HG02973 (cell line): ENCODE measurements around the gene PAN2.
"Not testable (repeated sequence)": the region's sequence is repeated elsewhere in the genome, so short reads cannot be mapped to it uniquely, and the experiment has no call there.

ENCODE experiments used
- ATAC-seq: cut with Tn5 transposase; IDR thresholded peaks from one replicate; pipeline ENCODE4 v1.9.1; 2021; ENCODE audit warnings: moderate library complexity; ENCODE audit not compliant: unreplicated experiment

PAN2 gene

DNA sequence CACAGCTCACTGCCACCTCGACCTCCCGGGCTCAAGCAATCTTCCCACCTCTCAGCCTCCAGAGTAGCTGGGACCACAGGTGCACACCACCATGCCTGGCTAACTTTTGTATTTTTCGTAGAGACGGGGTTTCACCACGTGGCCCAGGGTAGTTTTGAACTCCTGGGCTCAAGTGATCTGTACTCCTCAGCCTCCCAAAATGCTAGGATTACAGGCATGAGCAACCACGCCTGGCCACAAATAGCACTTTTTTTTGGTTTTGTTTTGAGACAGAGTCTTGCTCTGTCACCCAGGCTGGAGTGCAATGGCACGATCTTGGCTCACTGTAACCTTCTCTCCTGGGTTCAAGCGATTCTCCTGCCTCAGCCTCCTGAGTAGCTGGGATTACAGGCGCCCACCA, 13.5 kb upstream of the PAN2 start:
- not testable (repeated sequence) for ATAC-seq

DNA sequence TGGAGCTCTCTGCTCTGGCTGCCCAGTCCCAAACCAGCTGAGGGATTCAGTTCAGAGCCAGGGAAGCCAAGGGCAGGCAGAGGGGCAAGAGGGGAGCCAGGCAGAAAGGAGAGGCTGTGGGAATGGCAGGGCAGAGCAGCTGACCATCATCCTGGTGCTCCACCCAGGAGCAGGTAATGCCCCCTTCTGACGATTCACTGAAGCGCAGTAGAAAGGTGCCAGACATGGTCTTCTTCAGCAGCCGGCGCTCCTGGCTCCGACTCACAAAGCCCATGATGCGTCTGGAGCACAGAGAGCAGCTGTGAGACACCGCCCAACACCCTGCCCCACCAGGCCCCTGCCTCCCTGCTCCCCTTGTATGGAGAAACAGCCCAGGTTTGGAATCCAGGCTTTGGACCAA, 12.9 kb upstream of the PAN2 start:
- ATAC-seq, result no peak

DNA sequence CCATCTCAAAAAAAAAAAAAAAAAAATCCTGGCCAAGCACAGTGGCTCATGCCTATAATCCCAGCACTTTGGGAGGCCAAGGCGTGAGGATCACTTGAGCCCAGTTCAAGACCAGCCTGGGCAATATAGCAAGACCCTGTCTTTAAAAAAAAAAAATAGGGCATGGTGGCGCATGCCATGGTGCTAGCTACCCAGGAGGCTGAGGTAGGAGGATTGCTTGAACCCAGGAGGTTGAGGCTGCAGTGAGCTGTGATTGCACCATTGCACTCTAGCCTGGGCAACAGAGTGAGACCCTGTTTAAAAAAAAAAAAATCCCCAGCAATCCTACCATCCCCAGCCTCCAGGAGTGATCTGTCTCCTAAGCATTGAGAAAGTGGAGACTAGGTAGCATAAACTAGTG, 8.5 kb upstream of the PAN2 start:
- ATAC-seq, result not testable (repeated sequence)

DNA sequence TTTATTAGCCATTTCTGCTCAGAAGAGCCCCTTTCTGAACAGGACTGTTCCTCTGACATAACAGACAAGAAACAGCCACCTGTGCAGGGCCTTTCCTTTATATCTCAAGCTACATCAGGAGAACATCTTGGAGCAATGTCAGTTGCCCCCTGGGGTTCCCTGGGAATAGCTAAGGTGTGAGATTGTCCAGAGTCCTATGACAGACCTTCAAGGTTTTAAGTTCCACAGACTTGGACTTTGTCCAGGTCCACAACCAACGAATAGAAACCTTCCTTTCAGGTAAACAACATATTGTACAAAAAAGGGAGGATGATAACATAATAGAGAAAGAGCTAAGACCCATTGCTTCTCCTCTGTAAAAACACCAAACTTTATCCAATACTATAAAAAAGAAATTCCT, 7.8 kb upstream of the PAN2 start:
- ATAC-seq, result no peak

DNA sequence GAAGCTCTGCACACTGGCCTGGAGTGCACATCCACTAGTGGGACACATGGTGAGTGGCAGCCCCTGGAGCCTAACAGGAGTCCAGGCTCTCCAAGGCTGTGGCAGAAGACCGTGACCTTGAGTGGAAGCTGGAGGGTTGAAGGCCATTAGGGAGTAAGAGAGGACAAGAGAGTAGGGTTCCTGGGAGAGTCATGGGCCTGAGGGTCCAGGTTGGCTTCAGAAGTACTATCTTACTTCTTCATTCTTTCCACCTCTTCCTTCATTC, 5.3 kb upstream of the PAN2 start:
- no peak for ATAC-seq

DNA sequence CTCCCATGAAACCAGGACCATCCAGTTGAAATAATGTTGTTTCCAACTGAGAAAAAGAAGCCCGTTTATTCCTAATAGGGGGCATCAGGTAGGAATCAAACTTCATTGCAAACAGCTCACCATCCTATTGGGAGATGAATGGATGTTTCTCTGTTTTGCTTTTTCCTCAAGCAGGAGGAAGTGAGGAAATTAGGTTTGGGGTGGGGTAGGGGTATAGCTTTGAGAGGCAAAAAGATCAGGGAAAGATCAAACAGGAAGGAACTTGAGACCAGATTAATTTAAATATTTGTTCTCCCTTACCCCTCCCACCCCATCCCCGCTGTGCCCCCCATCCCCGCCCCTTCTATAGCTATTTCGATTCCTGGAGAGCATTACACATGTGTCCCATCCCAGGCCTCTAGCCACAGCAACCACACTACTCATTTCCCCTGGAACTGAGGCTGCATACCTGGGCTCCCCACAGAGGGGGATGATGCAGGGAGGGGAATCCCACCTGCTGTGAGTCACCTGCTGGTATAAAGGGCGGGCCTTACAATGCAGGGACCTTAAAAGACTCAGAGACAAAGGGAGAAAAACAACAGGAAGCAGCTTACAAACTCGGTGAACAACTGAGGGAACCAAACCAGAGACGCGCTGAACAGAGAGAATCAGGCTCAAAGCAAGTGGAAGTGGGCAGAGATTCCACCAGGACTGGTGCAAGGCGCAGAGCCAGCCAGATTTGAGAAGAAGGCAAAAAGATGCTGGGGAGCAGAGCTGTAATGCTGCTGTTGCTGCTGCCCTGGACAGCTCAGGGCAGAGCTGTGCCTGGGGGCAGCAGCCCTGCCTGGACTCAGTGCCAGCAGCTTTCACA, 4.7 kb upstream of the PAN2 start, which contains the start of gene IL23A:
TSS of gene IL23A (plus strand) at position 577 of the 850 bp plus-strand sequence. CDS start at position 738, 161 bp downstream.
- ATAC-seq, result peak; percentile 34

DNA sequence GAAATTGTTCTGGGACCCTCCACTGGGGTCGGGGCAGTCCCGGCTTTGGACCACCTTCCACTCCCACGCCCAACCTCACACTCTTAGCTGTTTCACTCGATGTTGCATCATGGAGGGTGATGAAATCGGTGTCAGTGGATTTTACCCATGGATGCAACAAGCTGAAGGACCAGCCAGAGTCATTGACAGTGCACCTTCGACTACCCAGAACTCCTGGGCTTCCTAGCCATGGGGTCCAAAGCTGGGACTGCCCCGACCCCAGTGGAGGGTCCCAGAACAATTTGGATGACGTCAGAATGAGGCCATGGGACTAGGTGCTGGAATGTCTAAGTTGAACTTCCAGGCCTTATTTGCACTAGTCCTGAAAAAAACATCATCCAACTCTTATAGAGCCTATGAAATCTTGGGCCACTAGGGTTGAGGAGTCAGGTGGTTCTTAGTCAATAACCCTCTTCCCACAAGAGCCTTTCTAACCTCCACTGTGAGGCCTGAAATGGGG, 4.0 kb upstream of the PAN2 start:
- no peak for ATAC-seq

DNA sequence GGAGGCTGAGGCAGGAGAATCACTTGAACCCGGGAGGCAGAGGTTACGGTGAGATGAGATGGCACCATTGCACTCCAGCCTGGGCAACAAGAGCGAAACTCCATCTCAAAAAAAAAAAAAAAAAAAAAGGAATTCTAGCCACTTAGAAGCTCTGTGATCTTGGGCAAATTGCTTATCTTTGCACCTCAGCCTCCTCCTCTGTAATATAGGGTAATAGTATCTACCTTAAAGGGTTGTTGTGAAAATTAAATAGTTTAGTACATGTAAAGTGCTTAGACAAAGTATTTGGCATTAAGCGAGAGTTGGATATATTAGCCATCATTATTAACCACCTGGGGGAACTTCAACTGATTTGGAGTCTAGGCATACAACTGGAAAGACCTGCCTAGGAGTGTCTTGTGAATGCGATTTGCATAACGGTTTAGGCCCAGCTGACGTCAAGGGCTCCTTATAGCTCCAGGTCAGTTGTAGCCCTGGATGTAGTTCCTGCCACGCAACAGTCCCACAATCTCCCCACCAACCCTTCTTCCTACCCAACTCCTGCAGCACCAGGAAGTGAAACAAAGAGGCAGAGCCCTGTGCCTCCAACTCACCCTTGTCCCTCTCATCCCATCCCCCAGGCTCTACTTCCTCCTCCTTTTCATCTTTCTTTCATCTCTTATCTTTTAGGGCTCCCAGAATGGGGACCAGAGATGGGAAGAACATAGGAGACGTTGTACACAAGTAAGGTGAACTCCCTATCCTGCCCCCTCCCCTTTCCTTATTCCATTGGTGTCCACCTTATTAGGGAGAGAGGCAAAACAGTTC, 2.8 kb upstream of the PAN2 start:
- ATAC-seq, result no peak

DNA sequence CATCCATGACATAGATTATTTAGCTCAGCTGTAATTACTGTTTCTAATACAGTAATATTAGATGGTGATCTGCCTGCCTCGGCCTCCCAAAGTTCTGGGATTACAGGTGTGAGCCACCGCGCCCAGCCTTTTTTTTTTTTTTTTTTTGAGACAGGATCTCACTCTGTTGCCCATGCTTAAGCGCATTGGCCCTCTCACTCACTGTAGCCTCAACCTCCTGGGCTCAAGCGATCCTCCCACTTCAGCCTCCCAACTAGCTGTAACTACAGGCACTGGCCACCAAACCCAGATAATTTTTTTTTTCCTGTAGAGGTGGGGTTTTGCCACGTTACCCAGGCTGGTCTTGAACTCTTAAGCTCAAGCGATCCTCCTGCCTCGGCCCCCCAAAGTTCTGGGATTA, 1.7 kb upstream of the PAN2 start:
- not testable (repeated sequence) for ATAC-seq

DNA sequence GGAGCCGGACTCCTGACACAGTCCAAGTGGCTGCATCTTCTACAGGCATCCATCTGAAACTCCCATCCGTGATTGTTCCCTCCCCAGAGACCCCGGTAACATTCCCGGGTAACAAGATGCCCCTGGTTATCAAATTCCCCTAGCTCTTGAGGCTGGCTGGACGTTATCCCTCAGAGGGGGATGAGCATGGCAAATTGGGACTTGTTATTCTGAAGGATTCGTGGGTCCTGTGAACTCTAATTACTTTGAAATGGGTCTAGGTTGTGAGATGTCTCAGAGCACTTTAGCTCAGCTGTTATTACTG, 642 bp upstream of the PAN2 start:
- ATAC-seq, result no peak

DNA sequence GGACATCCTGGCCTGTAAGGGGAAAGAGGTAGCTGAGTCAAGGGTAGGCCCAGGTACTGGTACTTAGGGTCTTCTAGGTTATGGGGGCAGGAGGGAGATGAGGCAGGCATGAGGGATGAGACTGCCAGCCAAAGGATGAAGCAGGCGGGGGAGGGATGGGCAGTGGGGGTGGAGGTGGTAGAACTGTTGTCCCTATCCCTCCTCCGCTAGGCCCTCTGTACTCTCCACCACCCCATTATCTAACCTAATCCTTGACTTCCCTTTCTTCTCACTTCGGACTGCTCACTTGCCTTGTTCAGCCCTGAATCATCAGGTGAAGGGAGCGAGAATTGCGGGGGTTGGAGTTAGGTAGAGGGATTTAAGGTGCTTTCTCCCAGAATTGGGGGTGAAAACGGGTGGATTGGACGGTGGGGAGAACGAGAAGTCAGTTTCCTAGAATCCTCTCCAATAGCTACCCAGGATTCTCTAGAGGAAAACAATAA, 562 bp downstream of the PAN2 start:
- ATAC-seq, result no peak

DNA sequence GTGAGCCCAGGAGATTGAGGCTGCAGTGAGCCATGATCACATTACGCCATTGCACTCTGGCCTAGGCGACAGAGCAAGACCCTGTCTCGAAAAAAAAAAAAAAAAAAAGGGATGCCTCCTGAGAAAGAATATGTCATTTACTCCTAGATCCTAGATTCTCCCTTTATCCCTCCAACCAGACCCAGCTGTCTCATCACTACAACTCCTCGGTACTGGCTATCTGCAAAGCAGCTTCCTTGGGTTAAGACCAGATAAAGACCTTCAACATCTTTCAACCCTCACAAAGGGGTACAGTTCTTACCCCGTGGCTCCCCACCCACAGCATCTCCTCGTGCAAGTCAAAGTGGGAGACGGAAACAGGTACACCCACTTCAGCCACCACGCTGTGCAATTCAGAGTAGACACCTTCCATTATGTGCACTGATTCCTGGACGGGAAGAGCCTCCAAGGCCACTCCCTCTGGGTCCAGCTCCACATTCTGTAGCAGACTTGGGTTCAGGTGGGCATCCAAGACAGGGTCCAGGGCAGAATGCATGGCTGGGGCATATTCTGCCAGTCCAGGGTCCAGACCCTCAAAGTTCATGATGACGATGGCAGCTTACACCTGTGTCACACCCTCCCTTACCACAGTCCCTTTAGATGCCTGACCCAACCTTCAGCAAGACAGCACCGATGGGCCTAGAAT, 1.1 kb downstream of the PAN2 start:
- no peak for ATAC-seq

DNA sequence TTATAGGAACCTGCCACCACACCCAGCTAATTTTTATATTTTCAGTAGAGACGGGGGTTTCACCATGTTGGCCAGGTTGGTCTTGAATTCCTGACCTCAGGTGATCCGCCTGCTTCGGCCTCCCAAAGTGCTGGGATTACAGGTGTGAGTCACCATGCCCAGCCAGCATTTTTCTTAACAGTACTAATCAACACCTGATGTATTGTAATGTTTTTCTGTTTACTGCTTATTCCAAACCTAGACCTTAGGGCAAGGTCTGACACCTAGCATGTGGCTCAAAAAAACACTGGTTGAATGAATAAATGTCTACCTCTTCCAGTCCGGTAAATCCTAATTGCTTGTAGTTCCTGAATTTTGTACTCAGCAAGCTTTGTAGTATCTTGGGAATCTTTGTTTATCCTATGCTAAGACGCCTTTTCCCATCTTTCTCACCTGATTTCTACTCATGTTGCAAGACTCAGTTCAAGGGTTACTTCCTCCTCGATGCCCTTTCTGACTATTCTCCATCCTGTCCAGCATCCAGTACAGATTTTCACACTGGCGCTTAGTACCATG, 2.8 kb downstream of the PAN2 start:
- ATAC-seq, result no peak

DNA sequence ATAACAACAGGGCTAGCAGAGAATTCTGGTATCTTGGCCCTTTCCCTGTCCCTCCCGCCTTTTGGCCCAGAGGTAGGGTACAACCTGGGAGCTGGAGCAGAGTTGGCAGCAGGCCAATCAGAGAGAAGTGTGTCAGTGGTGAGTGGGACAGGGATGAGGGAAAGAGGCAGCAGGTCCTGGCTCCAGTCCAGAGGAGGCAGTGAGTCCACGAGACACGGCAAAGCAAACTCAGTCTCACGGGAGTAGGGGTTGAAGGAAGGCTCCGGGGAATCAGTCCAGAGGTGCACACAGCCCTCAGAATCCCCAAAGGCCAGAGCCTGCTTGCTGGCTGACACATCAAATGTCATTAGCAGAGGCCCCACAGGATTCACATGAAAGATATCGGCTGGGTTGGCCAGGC, 7.3 kb downstream of the PAN2 start:
- ATAC-seq, result no peak

DNA sequence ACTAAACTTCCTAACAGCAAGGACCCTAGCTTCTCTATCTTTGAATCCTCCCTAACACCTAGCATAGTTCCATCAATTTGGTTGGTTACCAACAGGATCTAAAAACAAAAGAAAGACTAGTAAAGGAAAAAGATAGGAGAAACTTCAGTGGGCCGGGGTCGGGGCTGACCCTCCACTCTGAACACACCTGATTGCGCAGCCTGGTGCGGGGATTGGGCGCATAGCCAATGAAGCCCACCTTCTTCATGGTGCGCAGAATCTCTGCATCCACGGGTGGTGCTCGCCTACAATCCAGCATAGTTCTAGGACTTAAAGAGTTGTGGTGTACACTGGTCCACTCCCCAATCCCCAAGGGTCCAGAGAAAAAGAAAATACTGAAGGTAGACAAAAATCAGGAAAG, 7.7 kb downstream of the PAN2 start:
- ATAC-seq, result no peak

DNA sequence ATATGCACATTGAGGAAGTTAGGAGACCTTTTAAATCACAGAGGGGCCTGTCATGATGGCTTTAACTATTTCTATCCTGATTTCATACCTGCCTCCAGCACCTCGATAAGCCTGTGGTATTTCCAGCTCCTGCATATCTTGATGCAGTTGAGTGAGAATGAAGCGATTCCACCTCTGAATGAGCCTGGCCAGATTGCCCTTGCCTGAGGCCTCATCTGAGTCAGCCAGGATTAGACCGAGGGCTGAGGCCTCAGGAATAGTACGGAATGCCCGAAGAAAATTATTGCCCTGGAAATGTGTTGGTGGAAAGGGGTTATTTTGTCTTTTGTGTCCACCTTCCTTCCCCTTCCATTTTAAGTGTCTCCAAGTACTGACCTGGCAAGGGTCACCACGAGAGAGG, 9.6 kb downstream of the PAN2 start:
- no peak for ATAC-seq

DNA sequence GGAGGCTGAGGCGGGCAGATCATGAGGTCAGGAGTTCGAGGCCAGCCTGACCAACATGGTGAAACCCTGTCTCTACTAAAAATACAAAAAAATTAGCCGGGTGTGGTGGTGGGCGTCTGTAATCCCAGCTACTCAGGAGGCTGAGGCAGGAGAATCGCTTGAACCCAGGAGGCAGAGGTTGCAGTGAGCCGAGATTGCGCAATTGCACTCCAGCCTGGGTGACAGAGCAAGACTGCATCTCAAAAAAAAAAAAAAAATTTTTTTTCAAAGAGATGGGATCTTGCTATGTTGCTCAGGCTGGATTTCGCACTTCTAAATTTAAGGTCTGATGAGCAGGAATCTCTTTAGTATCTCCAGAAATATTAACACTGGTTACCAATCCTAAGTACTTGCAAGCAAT, 12.2 kb downstream of the PAN2 start:
- ATAC-seq, result not testable (repeated sequence)

DNA sequence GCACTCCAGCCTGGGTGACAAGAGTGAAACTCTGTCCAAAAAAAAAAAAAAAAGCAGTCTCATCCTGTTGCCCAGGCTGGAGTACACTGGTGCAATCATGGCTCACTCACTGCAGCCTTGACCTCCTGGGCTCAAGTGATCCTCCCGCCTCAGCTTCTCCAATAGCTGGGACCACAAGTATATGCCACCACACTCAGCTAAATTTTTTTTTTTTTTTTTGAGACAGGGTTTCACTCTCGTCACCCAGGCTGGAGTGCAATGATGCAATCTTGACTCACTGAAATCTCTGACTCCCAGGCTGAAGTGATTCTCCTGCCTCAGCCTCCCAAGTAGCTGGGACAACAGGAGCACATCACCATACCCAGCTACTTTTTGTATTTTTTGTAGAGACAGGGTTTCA, 12.8 kb downstream of the PAN2 start:
- no peak for ATAC-seq

DNA sequence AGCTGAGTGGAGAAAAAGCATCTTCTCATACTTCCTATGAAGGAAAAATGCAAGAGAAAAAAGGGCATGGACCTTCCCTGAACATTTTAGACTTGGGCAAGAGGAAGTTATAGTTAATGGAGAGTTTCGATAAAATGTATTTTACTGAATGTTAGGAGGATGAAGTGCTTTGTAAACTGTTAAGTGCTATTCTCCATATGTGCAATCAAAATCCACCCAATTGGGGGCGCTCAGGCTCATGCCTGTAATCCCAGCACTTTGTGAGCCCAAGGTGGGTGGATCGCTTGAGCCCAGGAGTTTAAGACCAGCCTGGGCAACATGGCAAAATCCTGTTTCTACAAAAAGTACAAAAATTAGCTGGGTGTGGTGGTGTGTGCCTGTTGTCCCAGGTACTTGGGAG, 16.1 kb downstream of the PAN2 start:
- ATAC-seq, result no peak

DNA sequence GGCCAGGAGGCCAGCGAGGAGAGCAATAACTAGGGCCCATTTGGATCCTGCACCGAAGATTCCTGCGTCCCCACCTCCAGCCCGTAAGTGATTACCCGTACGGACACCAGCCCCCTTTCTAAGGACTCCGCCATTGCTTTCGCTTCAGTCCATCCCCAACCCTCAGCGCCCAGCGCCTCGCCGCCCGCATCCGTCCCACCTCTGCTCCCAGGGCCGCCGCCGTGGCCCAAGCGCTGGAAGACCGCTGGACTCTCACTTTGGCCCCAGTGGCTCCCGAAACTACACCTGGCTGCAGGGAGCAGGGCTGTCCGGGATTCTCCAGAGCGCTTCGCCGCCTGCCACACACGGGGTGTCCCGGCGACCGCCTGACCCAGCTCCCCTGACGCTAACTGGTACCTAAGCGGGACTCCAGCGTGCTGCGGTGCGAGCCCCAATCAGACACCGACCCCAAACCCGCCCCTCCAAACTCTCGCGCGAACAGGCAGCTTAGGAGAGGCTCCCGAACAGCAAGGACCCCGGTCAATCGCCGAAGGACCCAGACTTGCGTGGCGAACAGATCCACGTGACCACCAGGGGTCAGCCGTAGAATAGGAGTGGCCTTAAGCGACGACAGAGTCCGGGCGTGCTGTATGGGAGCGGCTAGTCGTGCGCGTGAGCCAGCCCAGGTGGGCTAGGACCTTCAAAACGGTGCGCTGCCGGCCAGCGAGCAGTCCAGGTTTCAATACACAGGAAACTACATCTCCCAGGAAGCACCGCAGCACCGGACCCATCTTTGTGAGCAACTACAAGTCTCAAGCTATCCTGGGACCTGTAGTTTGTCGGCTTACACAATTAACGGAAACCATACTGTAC, 18.0 kb downstream of the PAN2 start, which contains the start of gene CNPY2:
TSS of gene CNPY2 (minus strand) at position 367 of the 852 bp plus-strand sequence. CDS start 771 bp downstream, outside the sequence.
- ATAC-seq, result peak; percentile 84
